ENCODE measurements around the gene PTPRB.

DNA sequence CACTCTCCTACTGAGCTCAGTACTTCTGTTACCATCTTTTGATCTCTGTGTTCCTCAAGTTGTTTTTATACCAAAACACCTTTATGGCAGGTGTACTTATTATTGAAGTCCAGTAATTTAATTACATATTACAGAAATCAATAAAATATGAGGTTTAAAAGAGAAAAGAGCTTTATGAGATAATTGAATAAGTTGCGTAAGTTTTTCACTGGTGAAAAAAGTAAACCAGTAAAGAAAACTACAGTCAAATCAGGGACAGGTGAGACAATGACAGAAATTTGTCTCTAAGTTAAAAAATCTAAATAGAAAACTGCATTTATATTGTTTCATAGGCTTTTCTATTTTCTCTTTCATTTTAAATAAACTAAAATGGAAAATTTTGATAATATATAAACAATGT lies 29.1 kb upstream of the PTPRB start:
- TF ChIP-seq, protein P1, sequence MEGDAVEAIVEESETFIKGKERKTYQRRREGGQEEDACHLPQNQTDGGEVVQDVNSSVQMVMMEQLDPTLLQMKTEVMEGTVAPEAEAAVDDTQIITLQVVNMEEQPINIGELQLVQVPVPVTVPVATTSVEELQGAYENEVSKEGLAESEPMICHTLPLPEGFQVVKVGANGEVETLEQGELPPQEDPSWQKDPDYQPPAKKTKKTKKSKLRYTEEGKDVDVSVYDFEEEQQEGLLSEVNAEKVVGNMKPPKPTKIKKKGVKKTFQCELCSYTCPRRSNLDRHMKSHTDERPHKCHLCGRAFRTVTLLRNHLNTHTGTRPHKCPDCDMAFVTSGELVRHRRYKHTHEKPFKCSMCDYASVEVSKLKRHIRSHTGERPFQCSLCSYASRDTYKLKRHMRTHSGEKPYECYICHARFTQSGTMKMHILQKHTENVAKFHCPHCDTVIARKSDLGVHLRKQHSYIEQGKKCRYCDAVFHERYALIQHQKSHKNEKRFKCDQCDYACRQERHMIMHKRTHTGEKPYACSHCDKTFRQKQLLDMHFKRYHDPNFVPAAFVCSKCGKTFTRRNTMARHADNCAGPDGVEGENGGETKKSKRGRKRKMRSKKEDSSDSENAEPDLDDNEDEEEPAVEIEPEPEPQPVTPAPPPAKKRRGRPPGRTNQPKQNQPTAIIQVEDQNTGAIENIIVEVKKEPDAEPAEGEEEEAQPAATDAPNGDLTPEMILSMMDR (IDR thresholded peaks at IDR 0.05 in 2 of 3, conservative IDR thresholded peaks at IDR 0.05 in 1 of 3; ENCODE audit: borderline replicate concordance in 1 of 3, insufficient read depth in 1 of 3, low read depth in 2 of 3, low read length in 2 of 3): no peak
- no peak for TF ChIP-seq EZH2 (IDR thresholded peaks at IDR 0.05)
- no peak for TF ChIP-seq SP1 (IDR thresholded peaks at IDR 0.05; ENCODE audit: low read depth)
